H1 (cell line): ENCODE data around the gene ITPR1. TPM values are rescaled to one million over a fixed set of nuclear protein-coding genes. Genes with fewer than 3 reads are reported as not detected.

ENCODE experiments used
- SUZ12 ChIP-seq: fragments of 200-600 bp; sonication (generic); IDR thresholded peaks from 2 replicates; pipeline ENCODE4 v1.6.1; 2012; ENCODE audit warnings: mild to moderate bottlenecking, inconsistent platforms, low read length, moderate library complexity, mixed read lengths
- polyA plus RNA-seq, 7 experiments: library from polyadenylated mRNA; depleted of rRNA in 3 of 7; stranded (reverse) in 5 of 7; unstranded in 2 of 7; fragments of >200 nt in 5 of 7; fragments of 200-250 nt in 2 of 7; gene quantifications; 1 replicate in 5 of 7; 2 replicates in 1 of 7; 4 replicates in 1 of 7; pipeline versions ENCODE4 v1.2.1 to v1.2.3, GENCODE V29; 2011 to 2013; ENCODE audit warnings: missing spikeins in 2 of 7, mixed read lengths in 2 of 7
- total RNA-seq: library from RNA; stranded (reverse); fragmentation: NEBNext Ultra II Directional; extraction: Animal tissue kit (Norgen Biotek cat#: 25700); gene quantifications from 2 replicates; pipeline ENCODE4 v1.2.1, GENCODE V29; 2021

The ITPR1 gene
- total and polyA plus RNA-seq, 2 of the 8 experiments (the other 6 are each of a cell fraction or from before 2014, with no cell fraction given): 2.5 to 16.3 TPM

DNA sequence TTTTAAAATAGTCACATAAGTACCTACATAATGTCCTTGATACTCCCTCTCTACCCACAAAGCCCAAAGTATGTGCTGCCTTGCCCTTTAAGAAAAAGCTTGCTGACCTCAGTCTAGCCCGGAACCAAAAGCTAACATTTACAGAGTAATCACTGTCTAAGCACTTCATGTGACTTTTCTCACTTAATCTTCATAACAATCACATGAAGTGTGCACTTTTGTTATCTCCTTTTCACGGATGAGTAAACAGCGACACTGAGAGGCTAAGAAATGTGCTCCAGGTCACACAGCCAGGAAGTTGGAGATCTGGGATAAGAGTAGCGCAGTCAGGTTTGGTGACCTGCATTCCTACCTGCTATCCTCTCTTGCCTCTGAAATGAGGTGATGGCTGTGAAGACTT is 194.0 kb downstream of the ITPR1 start (continued):
- no peak for TF ChIP-seq SUZ12
